ENCODE results near the gene FKBP10.

GRCh38 chr17:41766135-41766534 is 46.7 kb upstream of the FKBP10 start:
- TF ChIP-seq CTCF (IDR thresholded peaks at IDR 0.05 in 2 of 3, conservative IDR thresholded peaks at IDR 0.05 in 1 of 3; ENCODE audit: insufficient read depth in 2 of 3, low read depth in 1 of 3, low read length in 3 of 3) (no peak), PRDM10 (IDR thresholded peaks at IDR 0.05; ENCODE audit: partially characterized antibody) (no peak), POLR3A (IDR thresholded peaks at IDR 0.05; ENCODE audit: borderline replicate concordance, extremely low read depth, insufficient read depth, insufficient read length) (no peak), FOXM1 (IDR thresholded peaks at IDR 0.05; ENCODE audit: low read depth) (no peak), FOXM1 (CRISPR knock-in tag; IDR thresholded peaks at IDR 0.05; ENCODE audit: low read depth) (no peak), KDM5B (IDR thresholded peaks at IDR 0.05; ENCODE audit: insufficient replicate concordance, low read depth, low read length) (no peak), BCL6 (CRISPR knock-in tag; IDR thresholded peaks at IDR 0.05) (no peak), YY1 (IDR thresholded peaks at IDR 0.05; ENCODE audit: borderline replicate concordance in 1 of 3, control insufficient read depth in 1 of 3, extremely low read depth in 1 of 3, insufficient read depth in 3 of 3, insufficient read length in 1 of 3, insufficient replicate concordance in 2 of 3, low read depth in 1 of 3, low read length in 2 of 3) (no peak), PRPF4 (IDR thresholded peaks at IDR 0.05; ENCODE audit: insufficient read depth, low read depth, low read length, poor library complexity, severe bottlenecking) (no peak), ZNF311 (CRISPR knock-in tag; IDR thresholded peaks at IDR 0.05) (no peak), POLR2A (conservative IDR thresholded peaks at IDR 0.05) (no peak), TRIM24 (IDR thresholded peaks at IDR 0.05) (no peak)

All from K562 (cell line).